ENCODE results near the gene RNF208.
"Not testable (repeated sequence)": the region's sequence is repeated elsewhere in the genome, so short reads cannot be mapped to it uniquely, and the experiment has no call there.

RNF208 gene

DNA sequence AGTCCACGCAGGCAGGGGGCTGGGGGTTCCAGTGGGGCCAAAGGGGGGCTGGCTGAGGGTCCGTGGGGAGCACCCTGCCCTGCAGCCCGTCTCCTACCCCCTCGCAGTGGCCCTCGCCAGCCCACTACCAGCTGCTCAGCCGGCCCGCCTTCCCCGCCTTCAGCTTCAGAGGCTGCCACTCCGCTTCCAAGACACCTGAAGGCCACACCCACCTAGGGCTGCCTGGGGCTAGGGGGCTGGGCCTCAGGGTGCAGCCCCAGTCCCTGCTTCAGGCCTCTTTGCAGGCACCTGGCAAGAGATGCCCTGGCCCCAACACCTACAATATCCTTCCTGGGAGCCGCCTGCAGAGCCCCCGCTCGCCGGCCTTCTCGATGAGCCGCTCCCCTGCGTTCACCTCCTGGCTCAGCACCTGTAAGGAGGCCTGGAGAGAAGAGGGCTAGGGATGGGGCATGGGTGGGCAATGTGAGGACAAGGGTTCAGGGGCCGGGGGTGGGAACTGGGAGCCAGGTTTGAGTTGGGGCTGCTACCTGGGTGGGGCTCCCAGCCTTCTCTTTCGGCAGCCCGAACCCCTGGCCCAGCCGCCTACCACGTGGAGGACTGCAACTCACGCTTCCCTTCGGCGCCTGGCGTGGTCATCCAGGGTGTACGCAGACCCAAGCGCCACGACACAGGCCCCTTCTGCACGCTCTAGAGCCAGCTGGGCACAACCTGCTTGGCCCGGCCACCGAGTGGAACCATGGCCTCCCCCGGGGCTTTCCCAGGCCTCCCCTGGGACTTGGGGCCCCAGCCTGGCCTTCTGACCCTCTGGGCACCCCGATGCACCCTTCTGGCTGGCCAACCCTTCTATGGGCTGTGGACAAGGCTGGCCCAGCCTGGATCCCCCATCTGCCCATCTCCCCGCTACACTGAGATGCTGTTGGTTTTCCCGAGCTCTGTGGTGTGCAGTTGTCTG is 30.8 kb upstream of the RNF208 start:
- DNase-seq = no peak

DNA sequence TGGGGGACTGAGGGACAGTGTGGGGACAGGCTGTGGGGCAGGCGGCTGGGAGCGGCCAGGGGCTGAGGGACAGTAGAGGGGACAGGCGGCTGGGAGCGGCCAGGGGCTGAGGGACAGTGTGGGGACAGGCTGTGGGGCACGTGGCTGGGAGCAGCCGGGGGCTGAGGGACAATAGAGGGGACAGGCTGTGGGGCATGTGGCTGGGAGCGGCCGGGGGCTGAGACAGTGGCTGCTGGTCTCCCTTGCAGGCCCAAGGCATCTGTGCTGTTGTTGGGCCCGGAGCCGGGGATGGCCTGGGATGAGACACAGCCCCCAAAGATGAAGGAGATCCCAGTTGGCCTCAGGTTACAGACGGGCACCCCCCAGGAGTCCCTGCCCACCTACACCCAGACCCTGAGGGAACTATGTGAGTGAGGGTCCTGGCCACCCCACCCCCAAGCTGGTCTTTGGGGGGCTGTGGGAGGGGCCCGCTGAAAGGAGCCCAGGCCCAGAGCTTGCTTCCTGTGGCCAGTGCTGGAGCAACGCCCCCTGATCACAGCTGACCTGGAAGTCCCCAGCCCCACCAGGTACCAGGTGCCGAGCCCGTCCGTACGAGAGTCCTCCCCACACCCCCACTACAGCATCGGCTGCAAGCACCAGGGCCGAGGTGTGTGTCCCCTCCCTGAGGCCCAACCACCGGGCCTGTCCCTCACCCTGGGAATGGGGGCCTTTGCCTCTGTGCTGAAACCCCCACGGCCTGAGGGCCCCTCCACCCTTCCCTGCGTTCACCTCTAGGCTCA is 29.6 kb upstream of the RNF208 start:
- no peak for DNase-seq

DNA sequence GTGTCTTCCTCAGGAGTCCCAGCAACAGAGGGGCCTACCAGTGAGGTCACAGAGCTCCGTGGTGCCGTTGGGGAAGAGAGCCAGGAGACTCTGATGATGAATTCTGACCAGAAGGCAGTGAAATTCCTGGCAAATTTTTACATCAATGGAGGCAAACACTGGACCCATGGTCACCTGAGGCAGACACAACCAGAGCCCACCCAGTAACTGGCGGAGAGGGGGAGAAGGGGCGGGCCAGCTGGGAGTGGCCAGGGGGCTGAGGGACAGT is 29.1 kb upstream of the RNF208 start, which contains the start of gene STPG3:
TSS of gene STPG3 (plus strand) at position 93 of the 268 bp plus-strand sequence. CDS start at position 94, 1 bp downstream.
- no peak for DNase-seq

DNA sequence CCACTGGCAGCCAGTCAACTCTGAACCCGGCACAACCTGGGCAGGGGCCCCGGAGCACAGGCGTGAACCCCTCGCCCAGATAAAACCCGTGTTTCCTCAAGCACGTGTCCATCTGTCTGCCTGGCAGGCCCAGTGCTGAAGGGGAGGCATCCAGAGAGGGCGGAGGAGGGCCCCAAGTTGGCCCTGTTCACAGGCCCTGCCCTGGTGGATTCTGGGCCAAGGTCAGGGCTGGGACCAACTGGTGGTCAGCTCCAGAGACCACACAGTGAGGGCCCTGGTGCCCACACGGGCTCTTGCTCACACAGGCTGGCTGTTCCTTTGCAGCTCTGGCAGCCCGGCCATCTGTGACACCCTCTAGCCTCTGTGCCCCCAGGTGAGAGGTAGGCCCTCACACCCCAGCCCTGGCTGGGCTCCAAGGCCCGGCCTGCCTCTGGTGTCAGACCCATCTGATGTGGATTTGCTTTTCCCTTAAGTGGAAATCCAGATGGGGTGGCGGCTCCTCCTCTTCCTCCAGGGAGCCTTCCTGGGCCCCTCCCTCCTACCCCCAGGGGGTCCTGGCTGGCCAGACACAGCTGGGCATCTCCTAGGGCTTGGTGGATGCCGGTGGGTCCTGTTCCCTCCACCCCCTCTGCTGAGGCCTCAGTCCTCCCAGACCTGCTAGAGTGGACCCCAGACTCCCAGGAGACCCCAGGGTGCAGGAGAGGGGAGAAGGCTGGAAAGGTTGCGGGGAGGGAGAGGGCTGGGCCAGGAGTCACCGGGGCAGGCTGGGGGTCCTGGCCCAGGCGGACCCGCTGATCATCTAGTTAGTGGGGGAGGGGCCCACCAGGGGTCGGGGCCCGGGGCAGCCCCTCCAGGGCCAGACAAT is 28.5 kb upstream of the RNF208 start:
- DNase-seq = no peak

DNA sequence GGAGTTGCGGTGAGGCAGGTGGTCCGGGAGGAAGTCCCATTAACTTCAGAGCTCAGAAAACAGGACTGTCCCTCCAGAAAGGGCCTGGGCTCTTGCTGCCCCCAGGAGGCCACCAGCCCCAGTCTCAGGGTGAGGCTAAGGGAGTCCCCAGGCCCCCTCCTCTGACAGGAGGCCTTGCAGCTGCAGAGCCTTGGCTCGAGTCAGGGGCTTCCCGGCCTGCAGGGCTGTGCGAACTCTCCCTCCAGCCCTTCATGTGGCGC is 25.8 kb upstream of the RNF208 start:
- no peak for DNase-seq

DNA sequence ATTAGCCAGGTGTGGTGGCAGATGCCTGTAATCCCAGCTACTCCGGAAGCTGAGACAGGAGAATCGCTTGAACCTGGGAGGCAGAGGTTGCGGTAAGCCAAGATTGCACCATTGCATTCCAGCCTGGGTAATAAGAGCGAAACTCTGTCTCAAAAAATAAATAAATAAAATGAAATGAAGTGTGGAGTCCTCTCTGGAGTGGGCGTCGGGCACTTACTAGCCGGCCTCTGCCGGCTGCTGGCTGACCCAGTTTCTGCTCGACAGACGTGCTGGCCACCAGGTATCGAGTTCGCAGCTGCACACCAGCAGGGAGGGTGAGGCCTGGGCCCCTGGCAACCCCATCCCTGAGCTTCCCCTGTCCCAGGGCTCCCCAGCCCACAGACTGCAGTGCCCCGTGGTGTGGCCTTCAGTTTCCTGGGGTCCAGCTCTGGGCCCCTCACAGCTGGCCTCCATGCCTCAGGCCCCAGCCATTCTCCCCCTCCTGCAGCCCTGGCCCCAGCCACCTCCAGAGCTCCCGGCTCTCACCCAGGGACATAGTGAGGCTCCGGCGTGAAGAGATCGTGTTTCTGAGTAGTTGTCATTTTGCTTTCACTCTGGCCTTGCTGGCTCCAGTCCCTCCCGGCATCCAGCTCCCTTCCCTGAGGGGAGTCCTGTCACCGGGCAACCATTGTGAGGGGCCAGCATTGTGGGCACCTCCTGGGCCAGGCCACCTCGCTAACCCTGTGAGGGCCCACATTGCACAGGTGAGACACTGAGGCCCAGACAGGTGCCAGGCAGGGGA is 25.3 kb upstream of the RNF208 start:
- DNase-seq = no peak

DNA sequence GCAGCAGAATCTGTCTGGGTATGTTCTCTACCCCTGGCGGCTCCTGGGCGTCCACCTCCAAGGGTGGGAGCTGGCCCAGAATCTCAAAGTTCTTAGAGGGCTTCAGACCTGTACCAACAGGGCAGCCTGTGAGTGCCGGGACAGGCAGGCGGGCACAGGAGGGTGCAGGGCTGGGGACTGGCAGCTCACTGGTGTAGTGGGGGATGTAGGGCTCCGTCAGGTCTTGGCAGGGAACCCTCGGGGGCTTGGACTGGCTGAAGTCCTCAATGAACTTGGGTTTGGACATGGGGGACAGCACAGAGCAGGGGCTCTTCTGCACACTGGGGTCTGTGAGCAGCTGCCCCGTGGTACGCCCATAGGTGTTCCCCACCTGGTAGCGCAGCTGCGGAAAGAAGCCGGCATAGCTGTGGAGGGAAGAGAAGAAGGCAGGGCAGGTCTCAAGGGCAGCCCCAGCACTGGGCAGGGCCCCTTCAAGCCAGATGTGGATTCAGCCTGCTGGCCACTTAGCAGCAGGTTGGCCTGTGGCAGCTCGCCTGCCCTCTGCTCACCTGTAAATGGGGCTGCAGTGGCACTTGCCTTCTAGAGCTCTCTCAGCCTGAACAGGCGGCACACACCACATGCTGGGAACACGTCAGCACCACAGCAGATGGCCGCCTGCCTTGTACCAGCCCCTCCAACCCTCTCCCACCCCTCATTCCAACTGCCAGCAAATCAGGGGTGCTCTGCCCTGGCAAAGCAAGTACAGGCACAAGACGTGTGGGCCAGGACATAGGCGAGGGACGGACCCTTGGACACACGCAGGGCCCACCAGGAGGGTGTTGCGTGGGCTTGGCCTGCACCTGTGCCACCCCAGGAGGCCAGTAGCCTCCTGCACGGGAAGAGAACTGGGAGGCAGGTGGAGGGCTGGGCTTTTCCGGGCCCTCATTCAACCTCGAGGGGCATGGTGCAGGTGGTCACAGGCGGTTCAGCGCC is 23.7 kb upstream of the RNF208 start:
- DNase-seq = no peak

DNA sequence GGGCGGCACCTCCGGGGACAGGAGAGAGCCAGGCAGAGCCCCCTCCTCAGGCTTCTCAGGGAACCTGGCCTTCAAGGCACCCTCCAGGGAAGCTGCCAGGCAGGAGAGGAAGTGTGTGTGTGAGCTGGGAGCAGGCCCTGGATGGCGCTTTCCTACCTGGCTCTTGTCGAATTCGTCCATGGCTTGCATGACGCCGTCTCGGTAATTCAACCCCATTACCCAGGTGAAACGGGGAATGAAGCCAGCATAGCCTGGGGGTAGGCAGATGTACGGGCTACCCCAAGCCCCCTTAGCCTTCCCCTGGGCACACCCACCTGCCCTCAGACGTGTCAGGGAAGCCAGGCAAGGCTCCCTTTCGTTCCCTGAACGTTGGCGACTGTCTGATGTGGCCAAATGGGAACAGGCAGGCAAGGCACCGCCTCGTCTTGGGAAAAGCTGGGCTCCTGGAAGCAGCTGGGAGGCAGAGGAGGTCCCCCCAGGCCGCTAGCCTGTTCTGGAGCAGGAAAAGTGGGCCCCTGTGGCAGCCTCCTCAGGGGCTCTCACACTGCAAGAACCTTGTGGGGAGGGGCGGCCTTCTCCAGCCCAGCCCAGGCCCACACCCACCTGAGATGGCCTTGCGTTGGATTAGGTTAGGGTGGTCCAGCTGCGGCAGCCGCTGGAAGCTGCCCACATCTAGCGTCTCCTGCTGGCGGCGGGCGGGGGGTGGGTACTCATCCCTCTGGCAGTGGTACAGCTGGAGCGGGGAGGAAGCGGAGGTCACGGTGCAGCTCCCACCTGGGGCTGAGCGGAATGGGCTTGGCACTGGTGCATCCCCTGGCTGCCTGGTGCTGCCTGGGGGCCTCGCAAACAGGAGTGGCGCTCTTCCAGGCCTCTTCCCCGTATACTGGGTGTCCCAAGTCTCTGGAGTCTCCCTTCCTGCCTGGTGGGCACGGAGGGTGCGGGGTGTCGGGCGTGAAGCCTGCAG is 22.7 kb upstream of the RNF208 start:
- DNase-seq = no peak

DNA sequence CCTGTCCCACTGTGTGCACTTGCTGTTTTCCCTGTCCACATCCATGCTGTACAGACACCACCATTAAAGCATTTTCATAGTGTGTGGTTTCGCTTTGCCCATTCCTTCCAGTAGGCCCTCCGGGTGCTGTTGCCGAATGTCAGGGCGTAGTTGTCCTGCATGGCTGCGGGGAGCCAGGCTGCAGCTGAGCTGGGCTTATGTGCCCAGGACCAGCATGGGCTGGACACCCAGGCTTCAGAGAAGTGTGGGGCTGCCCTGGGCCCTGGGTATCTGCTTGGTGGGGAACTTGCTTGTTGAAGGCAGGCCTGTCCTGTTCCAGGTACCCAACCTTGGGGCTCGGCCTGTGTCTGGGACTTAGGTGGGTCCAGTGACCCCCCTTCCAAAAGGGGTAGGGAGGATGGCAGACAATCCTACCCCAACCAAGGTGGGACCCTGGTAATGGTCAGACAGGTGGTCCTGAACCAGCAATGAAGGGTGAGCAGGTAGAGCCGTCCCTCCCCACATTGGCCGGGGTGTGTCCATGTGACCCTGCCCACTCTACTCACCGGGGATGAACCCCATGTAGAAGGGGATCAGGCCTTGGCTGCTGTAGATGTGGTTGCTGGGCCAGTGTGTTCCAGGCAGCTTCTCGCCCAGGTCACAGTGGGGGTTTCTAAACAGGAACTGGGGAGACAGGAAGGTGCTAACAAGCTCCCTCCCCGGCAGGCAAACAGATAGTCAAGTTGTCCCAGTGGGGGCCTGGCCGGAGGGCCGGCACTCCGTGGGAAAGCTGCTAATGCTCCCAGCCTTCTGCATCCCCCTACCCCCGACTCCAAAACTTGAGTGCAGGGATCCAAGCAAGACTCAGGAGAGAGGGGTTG is 21.8 kb upstream of the RNF208 start:
- no peak for DNase-seq

DNA sequence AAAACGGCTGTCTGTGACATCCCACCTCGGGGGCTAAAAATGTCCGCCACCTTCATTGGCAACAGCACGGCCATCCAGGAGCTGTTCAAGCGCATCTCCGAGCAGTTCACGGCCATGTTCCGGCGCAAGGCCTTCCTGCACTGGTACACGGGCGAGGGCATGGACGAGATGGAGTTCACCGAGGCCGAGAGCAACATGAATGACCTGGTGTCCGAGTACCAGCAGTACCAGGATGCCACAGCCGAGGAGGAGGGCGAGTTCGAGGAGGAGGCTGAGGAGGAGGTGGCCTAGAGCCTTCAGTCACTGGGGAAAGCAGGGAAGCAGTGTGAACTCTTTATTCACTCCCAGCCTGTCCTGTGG is 21.2 kb upstream of the RNF208 start:
- DNase-seq = not testable (repeated sequence)

DNA sequence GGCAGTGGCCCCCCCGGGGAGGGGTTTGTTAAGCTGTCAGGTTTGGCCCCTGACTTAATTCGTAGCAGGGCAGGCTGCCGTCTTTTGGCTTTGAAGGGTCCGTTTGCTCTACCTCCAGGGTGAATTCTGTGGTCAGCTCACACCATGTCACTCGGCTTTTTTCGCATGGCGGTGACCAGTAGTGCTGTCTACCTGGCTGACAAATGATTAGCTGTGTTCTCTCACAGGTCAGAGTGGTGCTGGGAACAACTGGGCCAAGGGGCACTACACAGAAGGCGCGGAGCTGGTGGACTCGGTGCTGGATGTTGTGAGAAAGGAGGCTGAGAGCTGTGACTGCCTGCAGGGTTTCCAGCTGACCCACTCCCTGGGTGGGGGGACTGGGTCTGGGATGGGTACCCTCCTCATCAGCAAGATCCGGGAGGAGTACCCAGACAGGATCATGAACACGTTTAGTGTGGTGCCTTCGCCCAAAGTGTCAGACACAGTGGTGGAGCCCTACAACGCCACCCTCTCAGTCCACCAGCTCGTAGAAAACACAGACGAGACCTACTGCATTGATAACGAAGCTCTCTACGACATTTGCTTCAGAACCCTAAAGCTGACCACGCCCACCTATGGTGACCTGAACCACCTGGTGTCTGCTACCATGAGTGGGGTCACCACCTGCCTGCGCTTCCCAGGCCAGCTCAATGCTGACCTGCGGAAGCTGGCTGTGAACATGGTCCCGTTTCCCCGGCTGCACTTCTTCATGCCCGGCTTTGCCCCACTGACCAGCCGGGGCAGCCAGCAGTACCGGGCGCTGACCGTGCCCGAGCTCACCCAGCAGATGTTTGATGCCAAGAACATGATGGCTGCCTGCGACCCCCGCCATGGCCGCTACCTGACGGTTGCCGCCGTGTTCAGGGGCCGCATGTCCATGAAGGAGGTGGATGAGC is 20.5 kb upstream of the RNF208 start:
- DNase-seq = no peak

DNA sequence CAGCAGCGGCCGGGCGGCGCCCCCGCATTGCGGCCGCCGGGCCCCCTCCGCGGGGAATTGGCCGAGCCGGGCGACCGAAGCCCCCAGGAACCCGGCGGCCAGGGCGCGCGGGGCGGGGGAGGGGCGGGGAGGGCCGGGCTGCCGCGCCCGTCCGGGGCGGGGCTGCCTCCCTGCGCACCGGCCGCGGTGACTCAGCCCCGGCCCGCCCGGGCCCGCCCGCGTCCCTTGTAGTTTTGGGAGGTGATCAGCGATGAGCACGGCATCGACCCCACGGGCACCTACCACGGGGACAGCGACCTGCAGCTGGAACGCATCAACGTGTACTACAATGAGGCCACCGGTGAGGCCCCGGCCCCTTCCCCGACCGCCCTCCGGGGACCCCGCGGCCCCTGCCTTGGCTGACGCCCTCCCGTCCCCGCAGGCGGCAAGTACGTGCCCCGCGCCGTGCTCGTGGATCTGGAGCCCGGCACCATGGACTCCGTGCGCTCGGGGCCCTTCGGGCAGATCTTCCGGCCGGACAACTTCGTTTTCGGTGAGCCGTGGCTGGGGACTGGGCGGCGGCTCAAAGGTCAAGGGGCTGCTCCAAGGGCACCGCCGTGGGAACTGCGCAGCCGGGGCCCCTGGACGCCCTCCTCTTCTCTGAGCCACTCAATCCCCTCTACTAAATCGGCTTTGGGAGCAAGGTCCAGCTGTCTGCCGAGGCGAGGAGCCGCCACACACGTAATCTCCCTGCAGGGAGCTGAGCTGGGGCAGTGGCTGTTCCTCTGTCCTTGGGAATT is 19.6 kb upstream of the RNF208 start:
- DNase-seq = no peak

DNA sequence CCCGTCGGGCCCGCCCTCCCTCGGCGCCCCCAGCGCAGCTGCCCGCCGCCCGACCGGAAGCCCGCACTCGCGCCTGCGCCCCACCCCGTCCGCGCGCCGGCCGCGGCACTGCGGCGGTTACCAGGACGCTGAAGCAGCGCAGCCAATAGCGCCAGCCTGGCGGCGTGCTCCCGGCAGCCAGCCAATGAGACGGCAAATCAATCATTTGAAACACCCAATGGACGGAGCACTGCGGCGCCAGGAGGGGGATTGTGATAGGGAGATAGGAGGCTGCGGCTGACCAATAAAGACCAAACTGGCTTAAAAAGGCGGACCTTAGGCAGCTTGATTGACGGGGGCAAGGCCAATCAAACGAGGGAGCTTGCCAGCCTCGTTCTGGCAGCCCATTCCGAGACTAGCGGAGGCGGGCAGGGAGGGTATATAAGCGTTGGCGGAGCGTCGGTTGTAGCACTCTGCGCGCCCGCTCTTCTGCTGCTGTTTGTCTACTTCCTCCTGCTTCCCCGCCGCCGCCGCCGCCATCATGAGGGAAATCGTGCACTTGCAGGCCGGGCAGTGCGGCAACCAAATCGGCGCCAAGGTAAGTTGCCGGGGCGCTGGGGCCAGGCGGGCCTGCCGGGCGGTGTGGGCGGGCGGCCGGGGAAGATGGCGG is 18.9 kb upstream of the RNF208 start, which contains the start of gene TUBB4B:
TSS of gene TUBB4B (plus strand) at position 447 of the 649 bp plus-strand sequence. CDS start at position 521, 74 bp downstream.
- peak; percentile 100 for DNase-seq

DNA sequence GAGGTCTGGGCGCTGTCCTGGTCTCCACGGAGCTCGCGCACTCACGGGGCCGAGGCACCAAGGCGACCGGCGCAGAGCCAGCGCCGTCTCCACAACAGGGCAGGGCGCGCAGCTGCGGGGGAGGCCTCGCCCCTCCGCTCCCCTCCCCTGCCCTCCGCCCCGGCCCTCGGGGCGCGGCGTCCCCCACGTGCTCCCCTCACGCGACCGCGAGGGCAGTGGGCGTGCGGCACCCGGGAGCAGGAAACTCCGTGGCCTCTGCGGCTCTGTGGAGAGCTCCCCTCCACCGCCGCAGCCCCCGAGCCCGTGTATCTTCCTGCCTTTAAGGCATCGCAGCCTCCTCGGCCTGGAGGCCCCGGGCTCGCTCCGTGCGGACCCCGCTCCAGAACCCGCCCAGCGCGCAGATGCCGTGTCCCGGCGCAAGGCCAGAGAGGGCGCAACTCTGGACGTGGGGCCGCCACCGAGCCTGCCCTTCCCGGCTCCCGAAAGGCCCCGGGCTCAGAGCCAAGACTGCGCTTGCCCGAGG is 18.3 kb upstream of the RNF208 start:
- DNase-seq = peak; percentile 88

DNA sequence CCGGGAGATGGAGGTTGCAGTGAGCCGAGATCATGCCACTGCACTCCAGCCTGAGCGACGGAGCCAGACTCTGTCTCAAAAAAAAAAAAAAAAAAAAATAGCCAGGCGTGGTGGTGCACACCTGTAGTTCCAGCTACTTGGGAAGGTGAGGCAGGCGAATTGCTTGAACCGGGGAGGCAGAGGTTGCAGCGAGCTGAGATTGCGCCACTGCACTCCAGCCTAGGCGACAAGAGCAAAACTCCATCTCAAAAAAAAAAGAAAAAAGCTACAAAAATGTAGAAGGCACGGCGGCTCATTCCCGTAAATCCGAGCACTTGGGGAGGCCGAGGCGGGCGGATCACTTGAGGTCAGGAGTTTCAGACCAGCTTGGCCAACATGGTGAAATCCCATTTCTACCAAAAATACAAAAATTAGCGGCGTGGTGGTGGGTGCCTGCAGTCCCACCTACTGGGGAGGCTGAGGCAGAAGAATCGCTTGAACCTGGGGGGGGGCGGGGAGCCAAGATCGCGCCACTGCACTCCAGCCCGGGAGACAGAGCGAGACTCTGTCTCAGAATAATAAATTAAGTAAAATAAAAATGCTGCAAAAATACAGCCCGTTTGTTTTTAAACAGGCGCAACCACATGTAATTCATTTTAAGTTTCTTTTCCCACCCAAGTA is 17.6 kb upstream of the RNF208 start:
- DNase-seq = not testable (repeated sequence)
